ENCODE results near the gene RGS1. TPM values are rescaled to one million over a fixed set of nuclear protein-coding genes. Genes with fewer than 3 reads are reported as not detected.

The RGS1 gene
- total RNA-seq (2013): 7.0 TPM
- polyA plus RNA-seq (10 to 100 TPM in 2 of 3 donors, 1 to 10 TPM in 1; 2.4 to 17.7 (median 15.7) TPM), polyA minus RNA-seq (5.0 and 10.3 TPM in 2 replicates), total RNA-seq (23.5 to 358 (median 237) reads per million in 11 experiments)

- Mint-ChIP-seq H3K27me3 (ENCODE audit: low read depth in 3 of 3) (no peaks in the 10 kb centered on the region), H3K4me3 (peak within 1 kb of the TSS in 1 of 2 donors; percentile 52), H3K36me3 (no peaks in the 10 kb centered on the region), H3K4me1 (peaks cover 7% of the 10 kb centered on the region), H3K27ac (peak within 1 kb of the TSS in 6 of 7 donors; percentile 71 to 90 (median 80)), H3K9me3 (peaks cover 0 to under 1% (median 0%) of the 10 kb centered on the region in 7 donors)
- WGBS (ENCODE audit: insufficient coverage): 34% methylated on average over 6 of the region's 7 CpGs
- peaks cover 0 to 5% of the 10 kb centered on the region in 2 donors for H3K4me1 ChIP-seq (ENCODE audit: control insufficient read depth in 1 of 2, insufficient read depth in 2 of 2, low read length in 2 of 2)
- no peaks in the 10 kb centered on the region for H4K20me1 ChIP-seq (ENCODE audit: insufficient read depth, low read length)
- H3K9me3 ChIP-seq (replicated peaks in 1 of 2; ENCODE audit: control insufficient read depth in 1 of 2, insufficient read depth in 1 of 2, low read length in 2 of 2): no peaks in the 10 kb centered on the region
- no peak within 1 kb of the TSS for H3K4me3 ChIP-seq (replicated peaks in 1 of 3; ENCODE audit: low read depth in 2 of 3, low read length in 3 of 3)
- H3K27ac ChIP-seq (ENCODE audit: low read depth in 1 of 2, low read length in 2 of 2): no peak within 1 kb of the TSS
- no peak for TF ChIP-seq CTCF (IDR thresholded peaks at IDR 0.05)
- H3K4me2 ChIP-seq (replicated peaks; ENCODE audit: extremely low read depth, low read length, poor library complexity, severe bottlenecking): no peak within 1 kb of the TSS
- H3K27me3 ChIP-seq (ENCODE audit: control insufficient read depth in 2 of 2, insufficient read depth in 2 of 2, low read length in 2 of 2): no peaks in the 10 kb centered on the region
- peak; percentile 59 to 88 (median 59) for DNase-seq
- no peaks in the 10 kb centered on the region for H3K79me2 ChIP-seq (ENCODE audit: insufficient read depth, low read length)
- no peak within 1 kb of the TSS for H3K9ac ChIP-seq (ENCODE audit: insufficient read depth, low read length, poor library complexity, severe bottlenecking)
- no peaks in the 10 kb centered on the region for H3K36me3 ChIP-seq (replicated peaks in 1 of 2; ENCODE audit: control insufficient read depth in 1 of 2, insufficient read depth in 2 of 2, low read length in 2 of 2)
- H2AFZ ChIP-seq (ENCODE audit: insufficient read depth, low read depth, low read length, poor library complexity, severe bottlenecking): peak within 1 kb of the TSS; percentile 38
- intact Hi-C loops (cut with micrococcal nuclease): loop anchor here in 1 of 2 donors (10.0 kb wide), 1 partner anchor 61 kb away; no protein-coding TSS in a partner anchor
Measured at GRCh38 chr1:192575499-192576189, at the start of gene RGS1. Gene RGS1, plus strand, starts transcription at chr1:192575773. Its CDS starts 20 bp downstream, at chr1:192575793.

GRCh38 chr1:192527111-192527795 is 48.3 kb upstream of the RGS1 start:
- Histone ChIP-seq H3K27ac (ENCODE audit: low read depth in 1 of 2, low read length in 2 of 2) (no peak overlapping the region), H3K9me3 (replicated peaks in 1 of 2; ENCODE audit: control insufficient read depth in 1 of 2, insufficient read depth in 1 of 2, low read length in 2 of 2) (no peaks in the 10 kb centered on the region), H2AFZ (ENCODE audit: insufficient read depth, low read depth, low read length, poor library complexity, severe bottlenecking) (no peak overlapping the region), H3K9ac (ENCODE audit: insufficient read depth, low read length, poor library complexity, severe bottlenecking) (no peak overlapping the region), H4K20me1 (ENCODE audit: insufficient read depth, low read length) (no peaks in the 10 kb centered on the region), H3K4me2 (replicated peaks; ENCODE audit: extremely low read depth, low read length, poor library complexity, severe bottlenecking) (no peak overlapping the region), H3K27me3 (ENCODE audit: control insufficient read depth in 2 of 2, insufficient read depth in 2 of 2, low read length in 2 of 2) (no peaks in the 10 kb centered on the region), H3K4me3 (replicated peaks in 1 of 3; ENCODE audit: low read depth in 2 of 3, low read length in 3 of 3) (no peak overlapping the region), H3K4me1 (ENCODE audit: control insufficient read depth in 1 of 2, insufficient read depth in 2 of 2, low read length in 2 of 2) (no peaks in the 10 kb centered on the region), H3K36me3 (replicated peaks in 1 of 2; ENCODE audit: control insufficient read depth in 1 of 2, insufficient read depth in 2 of 2, low read length in 2 of 2) (no peaks in the 10 kb centered on the region), H3K79me2 (ENCODE audit: insufficient read depth, low read length) (no peaks in the 10 kb centered on the region)
- no peak overlapping the region for H3K4me3 Mint-ChIP-seq
- no peak overlapping the region for H3K27ac Mint-ChIP-seq
- intact Hi-C loops (cut with micrococcal nuclease): no loop called here
- H3K4me1 Mint-ChIP-seq: peaks cover 8% of the 10 kb centered on the region
- no CpG with 5 or more reads among the region's 5 CpGs for WGBS (ENCODE audit: insufficient coverage)
- no peak for DNase-seq
- H3K27me3 Mint-ChIP-seq (ENCODE audit: low read depth in 3 of 3): peaks cover 0 to 2% (median 0%) of the 10 kb centered on the region in 3 donors
- TF ChIP-seq CTCF (IDR thresholded peaks at IDR 0.05): no peak
- H3K36me3 Mint-ChIP-seq: no peaks in the 10 kb centered on the region
- peaks cover 0 to 4% (median 0%) of the 10 kb centered on the region in 7 donors for H3K9me3 Mint-ChIP-seq

Data from CD14-positive monocyte (primary cell).